GM21526 (cell line): ENCODE data around the gene ZNF195.
"Not testable (repeated sequence)": the region's sequence is repeated elsewhere in the genome, so short reads cannot be mapped to it uniquely, and the experiment has no call there.

Source experiments
- ATAC-seq: cut with Tn5 transposase; IDR thresholded peaks from one replicate; pipeline ENCODE4 v1.9.1; 2021; ENCODE audit warnings: moderate library complexity; ENCODE audit not compliant: unreplicated experiment, low FRiP score

The ZNF195 gene

DNA sequence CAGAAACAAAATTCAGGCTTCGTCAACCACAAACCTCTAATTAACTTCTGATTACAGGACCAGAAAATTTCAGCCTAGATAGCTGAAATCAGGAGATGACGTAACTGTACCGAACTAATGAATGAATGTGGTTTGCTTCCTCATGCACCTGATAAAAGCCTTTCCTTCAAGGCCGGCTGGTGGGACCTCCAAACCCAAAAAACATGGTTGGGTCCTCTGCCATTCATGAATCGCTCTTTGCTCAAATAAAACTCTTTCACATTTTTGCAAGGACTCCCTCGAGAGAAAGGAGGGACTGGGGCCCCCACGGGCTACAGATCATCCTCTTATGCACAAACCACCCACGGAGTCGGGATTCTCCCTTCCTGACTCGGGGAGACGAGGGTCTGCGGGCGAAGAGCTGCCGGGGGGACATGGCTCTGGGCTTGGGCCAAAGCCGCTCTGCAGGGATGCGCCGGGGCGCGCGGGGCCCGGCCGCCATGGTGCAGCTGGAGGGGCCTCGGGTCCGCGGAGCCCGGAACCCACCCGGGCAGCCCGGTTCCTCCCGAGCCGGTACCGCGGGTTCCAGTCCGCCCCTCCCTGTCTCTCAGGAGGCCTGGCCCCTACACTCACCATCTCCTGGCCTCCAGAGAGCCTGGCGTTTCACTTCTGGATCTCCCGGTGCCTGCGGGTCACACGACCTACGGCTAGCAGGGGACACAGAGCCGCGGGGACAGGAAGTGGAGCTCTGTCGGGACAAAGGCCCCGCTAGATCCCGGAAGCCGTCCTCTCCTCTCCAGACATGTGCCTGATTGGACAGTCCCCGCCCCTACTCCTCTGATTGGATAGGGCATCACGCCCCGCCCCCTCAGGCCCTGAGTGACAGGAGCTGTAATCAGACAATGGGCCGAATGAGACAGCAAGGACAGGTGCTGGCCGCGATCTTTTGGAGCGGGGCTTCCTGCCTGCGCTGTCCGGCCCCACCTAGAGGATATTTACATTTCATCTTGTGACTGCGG is at the start of gene ZNF195:
ZNF195 (minus strand) TSS at position 721 of the 998 bp plus-strand sequence; CDS start at position 615, 106 bp downstream.
- ATAC-seq: peak; percentile 99

DNA sequence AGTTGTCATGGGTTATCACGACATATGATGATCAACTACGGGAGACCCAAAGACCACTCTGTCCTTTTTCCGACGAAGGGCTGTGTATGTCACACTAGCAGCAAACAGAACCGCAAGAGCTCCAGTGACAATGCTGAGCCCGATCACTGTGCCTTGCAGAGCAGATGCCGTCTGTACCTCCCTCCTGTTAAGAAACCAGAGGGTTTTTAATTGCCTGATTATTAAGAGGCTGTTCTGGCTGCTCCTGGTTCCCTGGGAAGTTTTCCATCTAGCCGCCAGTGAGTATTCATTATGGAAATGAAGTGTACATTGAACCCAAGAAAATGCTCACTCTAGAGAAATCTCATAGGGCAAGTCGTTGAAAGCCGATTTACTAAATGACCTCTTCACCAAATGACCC is 49.1 kb upstream of the ZNF195 start:
- ATAC-seq: not testable (repeated sequence)

GRCh38 chr11:3426541-3426940 is 47.6 kb upstream of the ZNF195 start:
- not testable (repeated sequence) for ATAC-seq

GRCh38 chr11:3423928-3424327 is 45.0 kb upstream of the ZNF195 start:
- not testable (repeated sequence) for ATAC-seq

GRCh38 chr11:3423138-3423731 is 44.3 kb upstream of the ZNF195 start:
- not testable (repeated sequence) for ATAC-seq

GRCh38 chr11:3422380-3423137 is 43.6 kb upstream of the ZNF195 start:
- ATAC-seq: peak; percentile 91

DNA sequence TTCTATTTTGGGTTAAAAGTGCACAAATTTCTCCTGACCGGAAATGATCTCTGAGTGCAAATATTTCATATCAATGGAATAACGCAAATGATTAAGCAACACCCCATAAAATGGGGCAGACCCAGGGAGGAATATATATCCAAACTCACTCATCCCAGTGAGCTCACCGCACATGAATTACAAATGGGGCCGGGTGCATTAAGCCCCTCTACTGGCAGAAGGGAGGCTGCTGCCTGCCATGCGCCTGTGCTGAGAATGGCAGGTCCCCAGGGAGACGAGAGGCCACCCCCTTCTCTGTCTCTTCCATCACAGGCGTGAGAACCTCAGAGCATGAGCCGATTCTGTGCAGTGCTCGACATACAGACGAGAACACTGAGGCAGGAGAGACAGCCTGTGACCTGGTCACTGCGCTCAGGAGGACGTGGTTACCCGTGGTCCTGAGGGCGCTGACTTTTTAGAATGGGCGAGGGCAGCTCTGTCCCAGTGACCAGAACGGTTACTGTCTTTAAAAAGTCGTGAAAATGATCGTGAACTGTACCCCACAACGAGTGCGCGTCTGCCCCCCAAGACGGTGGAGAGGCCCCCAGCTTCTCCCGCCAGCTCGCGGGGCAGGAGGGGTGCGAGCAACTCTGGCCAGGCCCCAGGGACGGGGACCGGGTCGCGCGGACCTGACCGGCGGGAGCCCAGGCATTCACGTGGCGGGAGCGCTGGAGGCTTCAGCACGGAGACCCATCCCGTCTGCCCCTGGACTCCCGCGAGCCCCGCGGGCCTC is 42.8 kb upstream of the ZNF195 start:
- not testable (repeated sequence) for ATAC-seq

DNA sequence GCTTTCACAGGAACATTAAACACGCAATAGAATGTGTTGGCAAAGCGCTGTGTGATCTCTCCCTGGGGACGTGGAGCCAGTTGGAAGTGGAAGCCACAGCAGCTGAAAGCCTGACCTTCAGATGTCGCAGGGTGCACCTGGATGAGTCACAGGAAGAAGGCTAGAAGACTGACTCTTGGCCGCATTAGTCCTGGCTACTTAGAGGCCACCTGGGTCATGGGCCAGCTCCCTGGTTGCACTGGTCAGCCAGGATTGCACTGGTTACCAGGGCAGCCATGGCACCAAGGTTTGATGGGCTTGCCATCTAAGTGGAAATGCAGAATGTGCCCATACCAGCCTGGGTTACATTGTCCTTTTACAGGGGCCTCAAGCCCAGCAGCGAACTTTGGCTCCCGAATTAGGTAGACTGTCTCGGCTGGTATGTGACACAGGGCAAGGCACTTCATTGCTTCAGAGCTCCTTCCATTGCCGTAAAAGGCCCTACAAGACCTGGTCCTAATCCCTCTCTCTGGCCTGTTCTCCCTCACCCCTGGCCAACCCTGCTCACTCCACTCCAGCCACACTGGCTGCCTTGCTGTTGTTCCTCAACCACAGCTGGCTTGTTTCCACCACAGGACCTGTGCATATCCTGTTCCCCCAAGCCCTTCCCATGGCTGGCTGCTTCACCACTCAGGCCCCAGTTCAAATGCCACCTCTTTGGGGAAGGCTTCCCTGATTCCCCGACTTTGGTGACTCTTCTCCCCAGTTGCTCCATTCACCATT is 41.5 kb upstream of the ZNF195 start:
- ATAC-seq: not testable (repeated sequence)

GRCh38 chr11:3419496-3419895 is 40.5 kb upstream of the ZNF195 start:
- ATAC-seq: not testable (repeated sequence)

- ATAC-seq: not testable (repeated sequence)
Measured at GRCh38 chr11:3417047-3417446, 38.1 kb upstream of the ZNF195 start.

GRCh38 chr11:3415301-3415700 is 36.4 kb upstream of the ZNF195 start:
- ATAC-seq: not testable (repeated sequence)

- not testable (repeated sequence) for ATAC-seq
Measured at GRCh38 chr11:3413666-3414065, 34.7 kb upstream of the ZNF195 start.

DNA sequence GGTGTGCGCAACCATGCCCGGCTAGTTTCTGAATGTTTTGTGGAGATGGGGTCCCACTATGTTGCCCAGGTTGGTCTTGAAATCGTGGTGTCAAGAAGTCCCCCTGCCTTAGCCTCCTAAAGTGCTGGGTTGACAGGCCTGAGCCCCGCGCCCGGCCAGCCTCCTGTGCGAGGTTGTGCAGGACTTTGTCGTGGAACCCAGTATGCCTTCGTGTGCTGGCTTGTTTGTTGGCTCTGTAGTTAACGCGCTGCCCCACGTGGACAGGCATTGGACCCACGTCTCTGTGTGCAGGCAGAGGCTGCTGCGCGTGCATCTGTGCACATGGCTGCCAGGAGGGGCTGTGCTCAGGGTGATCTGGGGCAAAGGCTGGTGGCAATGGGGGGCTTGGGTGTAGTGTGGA is 33.9 kb upstream of the ZNF195 start:
- no peak for ATAC-seq

- ATAC-seq: not testable (repeated sequence)
Measured at GRCh38 chr11:3408722-3409121, 29.8 kb upstream of the ZNF195 start.

DNA sequence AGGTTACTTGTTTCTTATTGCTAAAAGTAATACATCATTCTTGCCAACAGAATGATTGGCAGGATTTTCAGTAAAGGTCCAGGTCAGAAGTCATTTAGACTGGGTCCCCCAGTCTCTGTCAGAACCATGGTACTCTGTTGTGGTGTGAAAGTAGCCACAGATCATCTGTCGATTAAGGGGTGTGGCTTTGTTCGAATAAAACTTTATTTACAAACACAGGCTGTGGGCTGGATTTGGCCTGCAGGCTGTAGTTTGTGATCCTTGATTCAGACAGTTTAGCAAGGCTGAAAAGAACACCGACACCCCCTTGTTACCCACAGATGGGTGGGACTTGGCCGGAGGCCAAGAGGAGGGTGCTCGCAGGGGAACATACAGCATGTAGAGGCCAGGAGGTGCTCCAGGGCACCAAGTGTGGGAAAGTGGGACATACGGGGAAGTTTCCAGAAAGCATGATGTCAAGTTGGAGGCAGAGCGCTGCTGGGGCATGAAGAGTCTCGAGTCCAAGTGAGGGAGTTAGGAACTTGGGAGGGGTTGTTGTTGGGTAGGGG is 29.2 kb upstream of the ZNF195 start:
- ATAC-seq: not testable (repeated sequence)

GRCh38 chr11:3406937-3407336 is 28.0 kb upstream of the ZNF195 start:
- not testable (repeated sequence) for ATAC-seq

GRCh38 chr11:3406223-3406875 is 27.4 kb upstream of the ZNF195 start:
- ATAC-seq: not testable (repeated sequence)
